Measurements from ENCODE around the gene TCFL5.
"Not testable (repeated sequence)": the region's sequence is repeated elsewhere in the genome, so short reads cannot be mapped to it uniquely, and the experiment has no call there.

Gene TCFL5

GRCh38 chr20:62853304-62853703, 8.3 kb downstream of the TCFL5 start:
- DNase-seq, ATAC-seq: not testable (repeated sequence)

- no peak for DNase-seq
- no peak for ATAC-seq
Observed at GRCh38 chr20:62852841-62853240, 8.8 kb downstream of the TCFL5 start.

- no peak for ATAC-seq
- DNase-seq, result no peak
Observed at GRCh38 chr20:62852196-62852595, 9.4 kb downstream of the TCFL5 start.

- DNase-seq, result no peak
Observed at GRCh38 chr20:62850333-62850974, 11.2 kb downstream of the TCFL5 start.

GRCh38 chr20:62849431-62849830, 12.2 kb downstream of the TCFL5 start:
- ATAC-seq (no peak), DNase-seq (no peak)

More at GRCh38 chr20:62850333-62850974, 11.2 kb downstream of the TCFL5 start:
- no peak for ATAC-seq

GRCh38 chr20:62848917-62849316, 12.7 kb downstream of the TCFL5 start:
- not testable (repeated sequence) for DNase-seq, ATAC-seq

GRCh38 chr20:62846166-62846890, 15.3 kb downstream of the TCFL5 start:
- DNase-seq (no peak), ATAC-seq (no peak)

- ATAC-seq (no peak), DNase-seq (no peak)
Observed at GRCh38 chr20:62845416-62846160, 16.0 kb downstream of the TCFL5 start.

GRCh38 chr20:62844182-62844581, 17.4 kb downstream of the TCFL5 start:
- DNase-seq, result no peak
- ATAC-seq, result no peak

GRCh38 chr20:62843656-62844055, 18.0 kb downstream of the TCFL5 start:
- ATAC-seq, result no peak
- no peak for DNase-seq

GRCh38 chr20:62841705-62842212, 19.9 kb downstream of the TCFL5 start:
- no peak for DNase-seq
- ATAC-seq, result no peak

GRCh38 chr20:62840244-62841197, 21.1 kb downstream of the TCFL5 start:
- no peak for DNase-seq
- no peak for ATAC-seq

GRCh38 chr20:62839816-62840215, 21.8 kb downstream of the TCFL5 start:
- ATAC-seq (no peak), DNase-seq (no peak)

- no peak for DNase-seq
- no peak for ATAC-seq
Observed at GRCh38 chr20:62839261-62839660, 22.4 kb downstream of the TCFL5 start.

- ATAC-seq, result no peak
- no peak for DNase-seq
Observed at GRCh38 chr20:62838128-62838891, 23.3 kb downstream of the TCFL5 start.

GRCh38 chr20:62837790-62838127, 23.9 kb downstream of the TCFL5 start:
- ATAC-seq (no peak), DNase-seq (no peak)

GRCh38 chr20:62836967-62837490, 24.6 kb downstream of the TCFL5 start:
- DNase-seq (no peak), ATAC-seq (no peak)

GRCh38 chr20:62835931-62836861, 25.4 kb downstream of the TCFL5 start:
- DNase-seq (no peak), ATAC-seq (no peak)

- DNase-seq, result no peak
- no peak for ATAC-seq
Observed at GRCh38 chr20:62834967-62835730, 26.5 kb downstream of the TCFL5 start.

All from stimulated activated naive CD8-positive, alpha-beta T cell treated with anti-CD3 and anti-CD28 coated beads, Interleukin-15, Interleukin-2, amounts not matched to agents 100 U/mL and 50 U/mL, for 24 hours (primary cell).